ENCODE measurements around the gene STK26.

GRCh38 chrX:132030264-132030663 is 7.2 kb downstream of the STK26 start:
- no peak for TF ChIP-seq CTCF (IDR thresholded peaks at IDR 0.05)
- TF ChIP-seq POLR2A (IDR thresholded peaks at IDR 0.05): no peak
- TF ChIP-seq EP300 (IDR thresholded peaks at IDR 0.05): no peak

All from ovary (tissue), 3 donors.